Stimulated activated naive B cell treated with anti-CD40 and anti-IgM and Interleukin-4, amounts not matched to agents 10 μg/mL and 1 μg/mL and 100 μg/mL, for 72 hours (primary cell): ENCODE measurements around the gene YAF2.
"Not testable (repeated sequence)": the region's sequence is repeated elsewhere in the genome, so short reads cannot be mapped to it uniquely, and the experiment has no call there.

Experiments used
- ATAC-seq, 2 donors: fragments of 150-1000 bp; cut with Tn5 transposase; replicated peaks; 2 replicates each; pipeline ENCODE4 v1.10.0; 2021; ENCODE audit warnings: moderate library complexity in 1 of 2
- DNase-seq: peaks from one replicate; pipeline ENCODE4 v3.0.0; 2021
- H3K27ac Mint-ChIP-seq: one replicate; pipeline ENCODE4 v1.8.0; 2022; ENCODE audit warnings: mild to moderate bottlenecking, mixed read lengths
- H3K27me3 Mint-ChIP-seq, 2 donors: one replicate each; pipeline ENCODE4 v1.8.0; 2022; ENCODE audit warnings: mixed read lengths in 2 of 2
- H3K36me3 Mint-ChIP-seq, 2 donors: one replicate each; pipeline ENCODE4 v1.8.0; 2022; ENCODE audit warnings: mixed read lengths in 2 of 2, mild to moderate bottlenecking in 1 of 2
- H3K4me1 Mint-ChIP-seq, 2 donors: one replicate each; pipeline ENCODE4 v1.8.0; 2022; ENCODE audit warnings: mixed read lengths in 2 of 2, mild to moderate bottlenecking in 1 of 2
- H3K4me3 Mint-ChIP-seq, 2 donors: one replicate each; pipeline ENCODE4 v1.8.0; 2022; ENCODE audit warnings: mild to moderate bottlenecking in 2 of 2, mixed read lengths in 2 of 2, moderate library complexity in 1 of 2
- H3K9me3 Mint-ChIP-seq, 2 donors: one replicate each; pipeline ENCODE4 v1.8.0; 2022; ENCODE audit warnings: mixed read lengths in 2 of 2, mild to moderate bottlenecking in 1 of 2

Gene YAF2

GRCh38 chr12:42267413-42268190 lies 29.6 kb upstream of the YAF2 start:
- no peak overlapping the region for H3K4me3 Mint-ChIP-seq
- ATAC-seq (no peak), DNase-seq (no peak)
- H3K27me3 Mint-ChIP-seq = peaks cover 0 to 12% of the 10 kb centered on the region in 2 donors
- H3K36me3 Mint-ChIP-seq = peaks cover 0 to 2% of the 10 kb centered on the region in 2 donors
- H3K27ac Mint-ChIP-seq = no peak overlapping the region
- peaks cover 0 to 2% of the 10 kb centered on the region in 2 donors for H3K9me3 Mint-ChIP-seq
- H3K4me1 Mint-ChIP-seq = no peaks in the 10 kb centered on the region

GRCh38 chr12:42266579-42267230 lies 28.7 kb upstream of the YAF2 start:
- Mint-ChIP-seq H3K36me3 (no peaks in the 10 kb centered on the region), H3K4me3 (no peak overlapping the region), H3K27ac (no peak overlapping the region), H3K4me1 (no peaks in the 10 kb centered on the region), H3K27me3 (peaks cover 0 to 10% of the 10 kb centered on the region in 2 donors), H3K9me3 (no peaks in the 10 kb centered on the region)
- ATAC-seq (no peak), DNase-seq (no peak)

GRCh38 chr12:42262271-42262670 lies 24.2 kb upstream of the YAF2 start:
- ATAC-seq (no peak), DNase-seq (no peak)
- no peaks in the 10 kb centered on the region for H3K9me3 Mint-ChIP-seq
- H3K36me3 Mint-ChIP-seq = peaks cover 0 to under 1% of the 10 kb centered on the region in 2 donors
- H3K4me3 Mint-ChIP-seq = no peak overlapping the region
- no peak overlapping the region for H3K27ac Mint-ChIP-seq
- no peaks in the 10 kb centered on the region for H3K4me1 Mint-ChIP-seq
- no peaks in the 10 kb centered on the region for H3K27me3 Mint-ChIP-seq

- no peaks in the 10 kb centered on the region for H3K4me1 Mint-ChIP-seq
- no peaks in the 10 kb centered on the region for H3K27me3 Mint-ChIP-seq
- H3K36me3 Mint-ChIP-seq = peaks cover 0 to 1% of the 10 kb centered on the region in 2 donors
- DNase-seq (no peak), ATAC-seq (no peak)
- H3K27ac Mint-ChIP-seq = no peak overlapping the region
- no peaks in the 10 kb centered on the region for H3K9me3 Mint-ChIP-seq
- no peak overlapping the region for H3K4me3 Mint-ChIP-seq
These were observed 23.7 kb upstream of the YAF2 start for GRCh38 chr12:42261708-42262107.

- Mint-ChIP-seq H3K36me3 (peaks cover 0 to 1% of the 10 kb centered on the region in 2 donors), H3K27ac (no peak overlapping the region), H3K27me3 (no peaks in the 10 kb centered on the region), H3K4me1 (peaks cover 0 to 3% of the 10 kb centered on the region in 2 donors), H3K4me3 (no peak overlapping the region), H3K9me3 (no peaks in the 10 kb centered on the region)
- DNase-seq = no peak
- ATAC-seq = no peak
These were observed 22.5 kb upstream of the YAF2 start for GRCh38 chr12:42260518-42260917.

GRCh38 chr12:42259699-42260098 lies 21.7 kb upstream of the YAF2 start:
- Mint-ChIP-seq H3K4me3 (no peak overlapping the region), H3K36me3 (peaks cover 0 to 1% of the 10 kb centered on the region in 2 donors), H3K4me1 (peaks cover 0 to 3% of the 10 kb centered on the region in 2 donors), H3K9me3 (no peaks in the 10 kb centered on the region), H3K27ac (no peak overlapping the region), H3K27me3 (no peaks in the 10 kb centered on the region)
- DNase-seq (no peak), ATAC-seq (no peak)

GRCh38 chr12:42255866-42256261 lies 17.8 kb upstream of the YAF2 start:
- Mint-ChIP-seq H3K4me3 (no peak overlapping the region), H3K27me3 (no peaks in the 10 kb centered on the region), H3K36me3 (peaks cover 0 to 5% of the 10 kb centered on the region in 2 donors), H3K4me1 (peaks cover 0 to 3% of the 10 kb centered on the region in 2 donors), H3K27ac (no peak overlapping the region), H3K9me3 (peaks cover 0 to 3% of the 10 kb centered on the region in 2 donors)
- DNase-seq = no peak
- peak; percentile 49 to 75 for ATAC-seq

GRCh38 chr12:42255221-42255865 lies 17.3 kb upstream of the YAF2 start:
- Mint-ChIP-seq H3K9me3 (peaks cover 0 to 3% of the 10 kb centered on the region in 2 donors), H3K27ac (no peak overlapping the region), H3K4me3 (no peak overlapping the region), H3K4me1 (peaks cover 0 to 3% of the 10 kb centered on the region in 2 donors), H3K36me3 (peaks cover 0 to 5% of the 10 kb centered on the region in 2 donors), H3K27me3 (no peaks in the 10 kb centered on the region)
- DNase-seq (no peak), ATAC-seq (peak in 1 of 2 donors; percentile 22)

- not testable (repeated sequence) for H3K27me3 Mint-ChIP-seq, H3K4me3 Mint-ChIP-seq, H3K27ac Mint-ChIP-seq, ATAC-seq, H3K36me3 Mint-ChIP-seq, H3K4me1 Mint-ChIP-seq, H3K9me3 Mint-ChIP-seq, DNase-seq
These were observed 14.6 kb upstream of the YAF2 start for GRCh38 chr12:42252645-42253044.

- not testable (repeated sequence) for H3K9me3 Mint-ChIP-seq, H3K4me3 Mint-ChIP-seq, ATAC-seq, H3K27me3 Mint-ChIP-seq, H3K4me1 Mint-ChIP-seq, H3K27ac Mint-ChIP-seq, H3K36me3 Mint-ChIP-seq, DNase-seq
These were observed 11.0 kb upstream of the YAF2 start for GRCh38 chr12:42249033-42249432.

- no peaks in the 10 kb centered on the region for H3K9me3 Mint-ChIP-seq
- ATAC-seq = no peak
These were observed 2.2 kb upstream of the YAF2 start for GRCh38 chr12:42240131-42240750.

GRCh38 chr12:42237853-42238239 lies 202 bp downstream of the YAF2 start:
- Mint-ChIP-seq H3K36me3 (peaks cover 4 to 12% of the 10 kb centered on the region in 2 donors), H3K9me3 (no peaks in the 10 kb centered on the region), H3K4me1 (peaks cover 17 to 31% of the 10 kb centered on the region in 2 donors), H3K4me3 (peak overlapping the region; percentile 90 to 91), H3K27ac (peak overlapping the region; percentile 97), H3K27me3 (no peaks in the 10 kb centered on the region)
- DNase-seq (no peak), ATAC-seq (peak; percentile 50 to 54)

More at GRCh38 chr12:42240131-42240750, 2.2 kb upstream of the YAF2 start:
- Mint-ChIP-seq H3K27ac (no peak overlapping the region), H3K4me1 (peaks cover 15 to 20% of the 10 kb centered on the region in 2 donors), H3K36me3 (peaks cover 3 to 7% of the 10 kb centered on the region in 2 donors), H3K4me3 (no peak overlapping the region), H3K27me3 (no peaks in the 10 kb centered on the region)
- DNase-seq = no peak

- peaks cover 17 to 31% of the 10 kb centered on the region in 2 donors for H3K4me1 Mint-ChIP-seq
- peaks cover 4 to 12% of the 10 kb centered on the region in 2 donors for H3K36me3 Mint-ChIP-seq
- no peaks in the 10 kb centered on the region for H3K9me3 Mint-ChIP-seq
- peak; percentile 75 for DNase-seq
- peak; percentile 88 to 89 for ATAC-seq
- H3K4me3 Mint-ChIP-seq = peak overlapping the region; percentile 90
- H3K27ac Mint-ChIP-seq = peak overlapping the region; percentile 91
- H3K27me3 Mint-ChIP-seq = no peaks in the 10 kb centered on the region
These were observed 796 bp downstream of the YAF2 start for GRCh38 chr12:42237052-42237852.
